NB4 (cell line): ENCODE data around the gene PPP2R1B.

Source experiments
- POLR2A ChIP-seq: IDR thresholded peaks from 2 replicates; pipeline ENCODE4 v1.6.1; 2011; ENCODE audit warnings: mild to moderate bottlenecking; ENCODE audit not compliant: insufficient read length; ENCODE audit errors: extremely low read depth
- TF ChIP-seq, protein P1 (sequence below): IDR thresholded peaks from one replicate; pipeline ENCODE4 v1.5.1; 2012; ENCODE audit warnings: low read depth, low read length
- TF ChIP-seq, protein P2 (sequence below): IDR thresholded peaks from 2 replicates; pipeline ENCODE4 v1.6.1; 2011; ENCODE audit warnings: low read depth, low read length

DNA sequence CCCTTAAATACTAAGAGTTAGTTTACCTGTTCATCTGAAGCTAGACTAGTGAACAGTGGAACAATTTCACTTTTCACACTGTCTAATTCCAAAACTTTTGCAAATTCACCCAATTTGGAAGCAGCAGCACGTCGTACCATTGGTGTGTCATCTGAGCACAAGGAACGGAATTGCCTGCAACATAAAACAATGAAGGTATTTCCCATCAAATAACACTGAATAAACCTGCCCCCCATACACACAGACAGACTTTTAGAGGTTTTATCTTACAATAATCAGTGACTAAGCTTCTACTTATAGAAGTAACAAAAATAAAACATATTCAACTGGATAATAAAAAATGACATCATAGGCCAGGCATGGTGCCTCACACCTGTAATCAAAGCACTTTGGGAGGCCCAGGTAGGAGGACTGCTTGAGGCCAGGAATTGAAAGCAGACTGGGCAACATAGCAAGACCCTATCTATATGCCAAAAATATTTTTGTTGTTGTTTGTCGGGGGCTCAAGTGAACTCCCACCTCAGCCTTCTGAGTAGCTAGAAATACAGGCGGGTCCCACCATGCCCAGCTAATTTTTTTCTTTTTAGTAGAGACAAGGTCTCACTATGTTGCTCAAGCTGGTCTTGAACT is 6.3 kb downstream of the PPP2R1B start:
- TF ChIP-seq, protein P1, sequence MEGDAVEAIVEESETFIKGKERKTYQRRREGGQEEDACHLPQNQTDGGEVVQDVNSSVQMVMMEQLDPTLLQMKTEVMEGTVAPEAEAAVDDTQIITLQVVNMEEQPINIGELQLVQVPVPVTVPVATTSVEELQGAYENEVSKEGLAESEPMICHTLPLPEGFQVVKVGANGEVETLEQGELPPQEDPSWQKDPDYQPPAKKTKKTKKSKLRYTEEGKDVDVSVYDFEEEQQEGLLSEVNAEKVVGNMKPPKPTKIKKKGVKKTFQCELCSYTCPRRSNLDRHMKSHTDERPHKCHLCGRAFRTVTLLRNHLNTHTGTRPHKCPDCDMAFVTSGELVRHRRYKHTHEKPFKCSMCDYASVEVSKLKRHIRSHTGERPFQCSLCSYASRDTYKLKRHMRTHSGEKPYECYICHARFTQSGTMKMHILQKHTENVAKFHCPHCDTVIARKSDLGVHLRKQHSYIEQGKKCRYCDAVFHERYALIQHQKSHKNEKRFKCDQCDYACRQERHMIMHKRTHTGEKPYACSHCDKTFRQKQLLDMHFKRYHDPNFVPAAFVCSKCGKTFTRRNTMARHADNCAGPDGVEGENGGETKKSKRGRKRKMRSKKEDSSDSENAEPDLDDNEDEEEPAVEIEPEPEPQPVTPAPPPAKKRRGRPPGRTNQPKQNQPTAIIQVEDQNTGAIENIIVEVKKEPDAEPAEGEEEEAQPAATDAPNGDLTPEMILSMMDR: no peak
- no peak for TF ChIP-seq POLR2A
- TF ChIP-seq, protein P2, sequence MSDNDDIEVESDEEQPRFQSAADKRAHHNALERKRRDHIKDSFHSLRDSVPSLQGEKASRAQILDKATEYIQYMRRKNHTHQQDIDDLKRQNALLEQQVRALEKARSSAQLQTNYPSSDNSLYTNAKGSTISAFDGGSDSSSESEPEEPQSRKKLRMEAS: no peak
